CD4-positive, alpha-beta T cell (primary cell): Measurements from ENCODE around the gene SCN8A. TPM values are rescaled to one million over a fixed set of nuclear protein-coding genes. Genes with fewer than 3 reads are reported as not detected.

Experiments
- ATAC-seq: fragments of 200-7000 bp; cut with Tn5 transposase; one replicate; pipeline ENCODE4 v1.10.0; 2022; ENCODE audit warnings: mild to moderate bottlenecking; ENCODE audit not compliant: poor library complexity
- CTCF ChIA-PET: fragments of 350-600 bp; sonication (Branson Sonifier 250); formaldehyde crosslinking; loops from one replicate; lab custom pipeline; 2021; ENCODE audit warnings: antibody characterized with exemption, inconsistent platforms; lab: Charles Lee
- POLR2A ChIA-PET: fragments of 350-600 bp; sonication (Branson Sonifier 250); formaldehyde crosslinking; loops from one replicate; lab custom pipeline; 2021; ENCODE audit warnings: antibody characterized with exemption, inconsistent platforms; lab: Charles Lee
- DNase-seq, 14 experiments: peaks; one replicate each; pipeline ENCODE4 v3.0.0-alpha.2; 2013 to 2020; ENCODE audit warnings: mixed read lengths in 2 of 14
- H3K27ac ChIP-seq, 2 donors: one replicate each; pipeline versions ENCODE4 v1.5.1 to v1.7.0; 2013; ENCODE audit warnings: low read length in 2 of 2, low read depth in 1 of 2, mild to moderate bottlenecking in 1 of 2
- H3K27me3 ChIP-seq, 2 experiments: 1 replicate in 1 of 2; 2 replicates in 1 of 2; pipeline versions ENCODE4 v1.6.1 to v1.7.0; 2013; ENCODE audit warnings: low read length in 2 of 2, control low read depth in 1 of 2, mild to moderate bottlenecking in 1 of 2, moderate library complexity in 1 of 2; ENCODE audit not compliant: insufficient read depth in 2 of 2, control insufficient read depth in 1 of 2
- H3K36me3 ChIP-seq: one replicate; pipeline ENCODE4 v1.6.1; 2013; ENCODE audit warnings: low read length, control low read depth; ENCODE audit not compliant: insufficient read depth
- H3K4me1 ChIP-seq: one replicate; pipeline ENCODE4 v1.6.1; 2013; ENCODE audit warnings: low read length, control low read depth; ENCODE audit not compliant: insufficient read depth
- H3K4me3 ChIP-seq: one replicate; pipeline ENCODE4 v1.5.1; 2013; ENCODE audit warnings: mild to moderate bottlenecking, low read length, moderate library complexity
- H3K9me3 ChIP-seq, 2 experiments: 1 replicate in 1 of 2; 2 replicates in 1 of 2; pipeline versions ENCODE4 v1.6.1 to v1.7.0; 2013; ENCODE audit warnings: low read length in 2 of 2, mild to moderate bottlenecking in 2 of 2, control low read depth in 1 of 2, moderate library complexity in 1 of 2; ENCODE audit not compliant: control insufficient read depth in 1 of 2, insufficient read depth in 1 of 2
- H3K27ac Mint-ChIP-seq: one replicate; pipeline ENCODE4 v1.8.0; 2020; ENCODE audit warnings: mixed read lengths
- H3K27me3 Mint-ChIP-seq: one replicate; pipeline ENCODE4 v1.8.0; 2021; ENCODE audit warnings: mixed read lengths
- H3K36me3 Mint-ChIP-seq: one replicate; pipeline ENCODE4 v1.8.0; 2021; ENCODE audit warnings: low read depth, mixed read lengths
- H3K4me1 Mint-ChIP-seq: one replicate; pipeline ENCODE4 v1.8.0; 2021; ENCODE audit warnings: low read depth, mixed read lengths
- H3K4me3 Mint-ChIP-seq: one replicate; pipeline ENCODE4 v1.8.0; 2020; ENCODE audit warnings: mild to moderate bottlenecking, mixed read lengths
- H3K9me3 Mint-ChIP-seq: one replicate; pipeline ENCODE4 v1.8.0; 2020; ENCODE audit warnings: mixed read lengths
- intact Hi-C, 2 experiments: fragments of 100-400 bp; cut with DNase I in 1 of 2; cut with micrococcal nuclease in 1 of 2; formaldehyde crosslinking; loops; one replicate each; pipeline versions ENCODE4 v1.15.1 to v1.9.0; 2023 to 2025; cut with DNase I, micrococcal nuclease
- total RNA-seq, 174 experiments: library from RNA in 2 of 174; stranded (reverse) in 2 of 174; gene quantifications; one replicate each; pipeline ENCODE4 v1.2.3 and lab custom pipeline; 2021 to 2026
- TF ChIP-seq, protein P1 (sequence below): fragments of 200-600 bp; IDR thresholded peaks from one replicate; pipeline ENCODE4 v1.8.0; 2022; ENCODE audit warnings: antibody characterized with exemption, mild to moderate bottlenecking

SCN8A gene
- total RNA-seq, 2 experiments from 2014 or later, result 0.14 to 0.36 TPM

DNA sequence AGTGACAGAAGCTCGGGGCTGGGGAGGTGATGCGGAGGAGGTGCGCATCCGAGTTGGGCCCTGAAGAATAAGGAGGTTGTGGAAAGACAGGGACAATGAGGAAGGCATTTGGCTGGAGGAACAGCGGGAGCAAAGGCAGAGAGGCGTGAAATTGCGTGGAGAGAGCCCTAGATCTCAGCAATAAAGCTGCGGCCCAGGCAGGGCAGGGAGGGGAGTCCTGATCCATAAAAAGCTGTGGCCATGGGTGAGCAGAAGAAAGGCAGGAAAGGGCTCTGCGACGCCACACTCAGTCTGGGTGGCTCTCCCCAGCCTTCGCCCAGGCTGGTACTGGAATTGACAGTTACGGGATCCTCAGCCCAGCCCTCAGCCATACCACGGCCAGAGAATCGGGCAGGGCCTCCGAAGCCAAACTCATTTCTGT is 255.2 kb downstream of the SCN8A start:
- Histone ChIP-seq H3K27ac (no peak overlapping the region), H3K4me1 (peaks cover 34% of the 10 kb centered on the region), H3K9me3 (peaks cover 0 to 14% of the 10 kb centered on the region in 2 experiments), H3K27me3 (peaks cover 47 to 55% of the 10 kb centered on the region in 2 experiments), H3K36me3 (no peaks in the 10 kb centered on the region), H3K4me3 (no peak overlapping the region)
- H3K36me3 Mint-ChIP-seq, result no peaks in the 10 kb centered on the region
- peaks cover 64% of the 10 kb centered on the region for H3K27me3 Mint-ChIP-seq
- intact Hi-C loops, result no loop called here
- peak overlapping the region; percentile 71 for H3K4me3 Mint-ChIP-seq
- TF ChIP-seq, protein P1, sequence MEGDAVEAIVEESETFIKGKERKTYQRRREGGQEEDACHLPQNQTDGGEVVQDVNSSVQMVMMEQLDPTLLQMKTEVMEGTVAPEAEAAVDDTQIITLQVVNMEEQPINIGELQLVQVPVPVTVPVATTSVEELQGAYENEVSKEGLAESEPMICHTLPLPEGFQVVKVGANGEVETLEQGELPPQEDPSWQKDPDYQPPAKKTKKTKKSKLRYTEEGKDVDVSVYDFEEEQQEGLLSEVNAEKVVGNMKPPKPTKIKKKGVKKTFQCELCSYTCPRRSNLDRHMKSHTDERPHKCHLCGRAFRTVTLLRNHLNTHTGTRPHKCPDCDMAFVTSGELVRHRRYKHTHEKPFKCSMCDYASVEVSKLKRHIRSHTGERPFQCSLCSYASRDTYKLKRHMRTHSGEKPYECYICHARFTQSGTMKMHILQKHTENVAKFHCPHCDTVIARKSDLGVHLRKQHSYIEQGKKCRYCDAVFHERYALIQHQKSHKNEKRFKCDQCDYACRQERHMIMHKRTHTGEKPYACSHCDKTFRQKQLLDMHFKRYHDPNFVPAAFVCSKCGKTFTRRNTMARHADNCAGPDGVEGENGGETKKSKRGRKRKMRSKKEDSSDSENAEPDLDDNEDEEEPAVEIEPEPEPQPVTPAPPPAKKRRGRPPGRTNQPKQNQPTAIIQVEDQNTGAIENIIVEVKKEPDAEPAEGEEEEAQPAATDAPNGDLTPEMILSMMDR, result no peak
- POLR2A ChIA-PET, result no interaction called here
- H3K4me1 Mint-ChIP-seq, result peaks cover 23% of the 10 kb centered on the region
- H3K9me3 Mint-ChIP-seq, result no peaks in the 10 kb centered on the region
- DNase-seq, result no peak
- H3K27ac Mint-ChIP-seq, result no peak overlapping the region
- ATAC-seq, result no peak
- CTCF ChIA-PET, result no interaction called here

DNA sequence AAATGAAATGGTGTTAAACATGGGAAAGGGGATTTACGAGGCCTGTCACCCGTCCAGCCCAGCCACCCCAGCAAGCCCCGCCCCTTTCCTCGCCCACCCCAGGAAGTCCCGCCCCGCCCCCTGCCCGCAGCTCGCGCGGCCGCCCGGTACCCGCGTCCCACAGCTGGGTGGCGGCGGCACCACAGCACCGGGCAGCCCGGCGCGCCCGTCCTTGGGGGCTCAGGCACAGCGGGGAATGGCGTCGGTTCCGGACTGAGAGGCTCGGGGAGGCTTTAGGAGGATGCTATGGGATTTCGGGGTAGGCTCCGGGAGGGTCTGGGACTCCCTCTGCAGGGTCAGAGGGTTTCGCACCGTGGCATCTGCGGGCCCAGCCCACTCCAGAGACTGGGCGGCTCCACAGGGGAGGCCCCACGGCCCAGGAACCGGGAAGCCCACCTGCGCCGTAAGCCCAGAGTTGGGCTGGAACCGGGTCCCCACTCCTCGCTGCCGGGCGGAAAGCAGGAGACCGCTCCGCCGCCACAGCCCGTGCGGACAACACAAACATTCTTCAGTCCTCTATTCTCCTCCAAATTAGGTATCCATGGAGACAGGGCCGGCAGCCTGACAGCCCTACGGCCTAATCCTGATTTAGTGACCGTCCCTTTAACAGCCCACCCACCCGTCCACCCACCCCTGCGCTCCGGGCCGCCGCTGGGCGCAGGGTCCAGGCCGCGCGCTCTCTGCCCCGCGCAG is 256.0 kb downstream of the SCN8A start:
- H3K4me1 Mint-ChIP-seq, result peaks cover 30% of the 10 kb centered on the region
- intact Hi-C loops, result no loop called here
- H3K36me3 Mint-ChIP-seq, result no peaks in the 10 kb centered on the region
- TF ChIP-seq, protein P1, result no peak
- peaks cover 40 to 51% of the 10 kb centered on the region in 2 experiments for H3K27me3 ChIP-seq
- H3K36me3 ChIP-seq, result no peaks in the 10 kb centered on the region
- peak in 11 of 14 experiments; percentile 15 to 71 (median 40) for DNase-seq
- H3K27ac ChIP-seq, result no peak overlapping the region
- POLR2A ChIA-PET, result no interaction called here
- no peak overlapping the region for H3K27ac Mint-ChIP-seq
- peak overlapping the region; percentile 86 for H3K4me3 Mint-ChIP-seq
- H3K9me3 ChIP-seq, result peaks cover 0 to 14% of the 10 kb centered on the region in 2 experiments
- peak; percentile 46 for ATAC-seq
- peak overlapping the region; percentile 56 for H3K4me3 ChIP-seq
- H3K4me1 ChIP-seq, result peaks cover 36% of the 10 kb centered on the region
- CTCF ChIA-PET, result no interaction called here
- H3K9me3 Mint-ChIP-seq, result no peaks in the 10 kb centered on the region
- H3K27me3 Mint-ChIP-seq, result peaks cover 59% of the 10 kb centered on the region

DNA sequence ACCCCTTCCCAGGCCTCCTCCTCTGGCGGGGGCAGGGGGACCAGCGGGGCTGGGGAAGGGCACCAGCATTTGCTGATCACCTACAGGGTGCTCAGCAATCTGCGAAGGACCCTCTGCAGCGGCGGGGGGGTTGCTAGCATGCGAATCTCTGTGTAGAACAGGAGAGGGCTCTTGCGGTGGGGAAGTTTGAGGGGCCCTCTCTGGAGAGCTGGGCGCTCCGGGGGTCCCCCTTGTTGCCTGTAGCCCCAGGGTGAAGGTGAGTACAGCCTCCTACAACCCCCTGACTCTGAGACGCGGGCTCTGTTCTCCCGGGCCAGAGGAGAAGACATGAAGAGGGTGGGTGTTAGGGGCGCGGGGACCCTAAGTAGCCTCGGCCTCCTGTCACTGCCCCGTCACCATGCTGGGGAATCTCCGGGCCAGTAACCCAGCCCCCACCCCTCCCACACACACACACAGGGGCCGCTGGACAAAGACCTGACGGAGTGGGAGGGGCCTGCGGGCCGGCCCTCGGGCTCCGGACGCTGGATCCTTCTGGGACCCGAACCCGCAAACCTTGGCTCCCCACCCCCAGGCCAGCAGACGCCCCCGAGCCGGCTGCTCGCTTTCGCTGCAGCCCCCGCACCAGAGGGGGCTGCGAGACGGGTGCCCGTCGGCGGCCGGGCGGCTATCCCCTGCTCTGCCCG is 256.8 kb downstream of the SCN8A start:
- Histone ChIP-seq H3K27me3 (peaks cover 37 to 50% of the 10 kb centered on the region in 2 experiments), H3K36me3 (no peaks in the 10 kb centered on the region), H3K4me1 (peaks cover 36% of the 10 kb centered on the region), H3K4me3 (peak overlapping the region; percentile 14), H3K27ac (no peak overlapping the region), H3K9me3 (peaks cover 0 to 14% of the 10 kb centered on the region in 2 experiments)
- peaks cover 59% of the 10 kb centered on the region for H3K27me3 Mint-ChIP-seq
- DNase-seq, result peak in 2 of 14 experiments; percentile 25 to 41
- H3K4me1 Mint-ChIP-seq, result peaks cover 32% of the 10 kb centered on the region
- CTCF ChIA-PET, result no interaction called here
- TF ChIP-seq, protein P1, result no peak
- no peaks in the 10 kb centered on the region for H3K36me3 Mint-ChIP-seq
- no peak overlapping the region for H3K27ac Mint-ChIP-seq
- no peaks in the 10 kb centered on the region for H3K9me3 Mint-ChIP-seq
- POLR2A ChIA-PET, result no interaction called here
- ATAC-seq, result peak; percentile 35
- intact Hi-C loops, result no loop called here
- peak overlapping the region; percentile 70 for H3K4me3 Mint-ChIP-seq
